ENCODE results near the gene CD4.
A peak's percentile ranks its signal among the peaks of the same experiment; 100 is the strongest.

Gene CD4

GRCh38 chr12:6816598-6816997, 27.3 kb downstream of the CD4 start:
- DNase-seq (ENCODE audit: low read depth), result no peak

GRCh38 chr12:6817098-6817497, 27.8 kb downstream of the CD4 start:
- no peak for DNase-seq (ENCODE audit: low read depth)

- no peak for DNase-seq (ENCODE audit: low read depth)
Observed at GRCh38 chr12:6817662-6818157, 28.4 kb downstream of the CD4 start.

- no peak for DNase-seq (ENCODE audit: low read depth)
Observed at GRCh38 chr12:6818222-6818621, 28.9 kb downstream of the CD4 start.

GRCh38 chr12:6818645-6819044, 29.3 kb downstream of the CD4 start:
- DNase-seq (ENCODE audit: low read depth), result no peak

GRCh38 chr12:6819106-6820030, 30.0 kb downstream of the CD4 start:
- no peak for DNase-seq (ENCODE audit: low read depth)

GRCh38 chr12:6820166-6820565, 30.8 kb downstream of the CD4 start:
- no peak for DNase-seq (ENCODE audit: low read depth)

- DNase-seq (ENCODE audit: low read depth), result no peak
Observed at GRCh38 chr12:6821591-6822425, 32.5 kb downstream of the CD4 start, which contains the start of gene GPR162. TSS of gene GPR162 (plus strand) at chr12:6821821. CDS start at chr12:6823899, 2,078 bp downstream.

- DNase-seq (ENCODE audit: low read depth), result no peak
Observed at GRCh38 chr12:6822426-6823135, 33.3 kb downstream of the CD4 start.

- no peak for DNase-seq (ENCODE audit: low read depth)
Observed at GRCh38 chr12:6823182-6824084, 34.1 kb downstream of the CD4 start.

- DNase-seq (ENCODE audit: low read depth), result no peak
Observed at GRCh38 chr12:6824085-6824775, 34.9 kb downstream of the CD4 start.

- DNase-seq (ENCODE audit: low read depth), result no peak
Observed at GRCh38 chr12:6824901-6825381, 35.6 kb downstream of the CD4 start.

- DNase-seq (ENCODE audit: low read depth), result peak; percentile 64
Observed at GRCh38 chr12:6825398-6826124, 36.2 kb downstream of the CD4 start.

- no peak for DNase-seq (ENCODE audit: low read depth)
Observed at GRCh38 chr12:6826125-6826733, 36.9 kb downstream of the CD4 start.

- no peak for DNase-seq (ENCODE audit: low read depth)
Observed at GRCh38 chr12:6826734-6827436, 37.6 kb downstream of the CD4 start.

- no peak for DNase-seq (ENCODE audit: low read depth)
Observed at GRCh38 chr12:6827437-6827911, 38.1 kb downstream of the CD4 start.

GRCh38 chr12:6827982-6828780, 38.9 kb downstream of the CD4 start, which contains the start of gene P3H3:
TSS of gene P3H3 (plus strand) at chr12:6828407. CDS start at chr12:6828441, 34 bp downstream.
- DNase-seq (ENCODE audit: low read depth), result no peak

All from stimulated activated CD8-positive, alpha-beta memory T cell treated with anti-CD3 and anti-CD28 coated beads, Interleukin-15, amount 100 ng/mL, for 1 hour (primary cell).